SK-N-MC (cell line): ENCODE measurements around the gene SLC7A11.

ENCODE experiments used
- DNase-seq: peaks from one replicate; pipeline ENCODE4 v3.0.0-alpha.2; 2011; ENCODE audit warnings: low read depth, low spot score
- H3K27ac ChIP-seq: fragments of 200-600 bp; sonication (generic); 2 replicates; pipeline ENCODE4 v1.5.1; 2016; ENCODE audit warnings: mixed run types
- H3K36me3 ChIP-seq: fragments of 200-600 bp; sonication (generic); 2 replicates; pipeline ENCODE4 v1.6.1; 2017; ENCODE audit warnings: antibody characterized with exemption, low read length, mixed read lengths; ENCODE audit not compliant: insufficient read depth
- H3K4me3 ChIP-seq: fragments of 200-600 bp; sonication (generic); 2 replicates; pipeline ENCODE4 v1.5.1; 2016
- H3K9ac ChIP-seq: fragments of 200-600 bp; sonication (generic); 2 replicates; pipeline ENCODE4 v1.8.0; 2017; ENCODE audit warnings: mixed run types, mixed read lengths; ENCODE audit not compliant: insufficient read length
- H3K9me3 ChIP-seq: fragments of 200-600 bp; sonication (generic); 2 replicates; pipeline ENCODE4 v1.6.1; 2017; ENCODE audit warnings: low read depth, mild to moderate bottlenecking, antibody characterized with exemption, low read length, moderate library complexity, mixed read lengths
- EZH2 ChIP-seq: fragments of 200-600 bp; sonication (generic); IDR thresholded peaks from one replicate; pipeline ENCODE4 v1.6.1; 2017; ENCODE audit warnings: antibody characterized with exemption
- FOXP2 ChIP-seq: optimal IDR thresholded peaks from 2 replicates; pipeline ENCODE3; 2011; ENCODE audit warnings: mild to moderate bottlenecking, moderate library complexity; ENCODE audit not compliant: insufficient read depth; ENCODE audit errors: extremely low read length, control extremely low read depth
- POLR2AphosphoS5 ChIP-seq: IDR thresholded peaks from 2 replicates; pipeline ENCODE4 v1.6.1; 2012; ENCODE audit warnings: mild to moderate bottlenecking, low read depth, low read length, borderline replicate concordance

The SLC7A11 gene

DNA sequence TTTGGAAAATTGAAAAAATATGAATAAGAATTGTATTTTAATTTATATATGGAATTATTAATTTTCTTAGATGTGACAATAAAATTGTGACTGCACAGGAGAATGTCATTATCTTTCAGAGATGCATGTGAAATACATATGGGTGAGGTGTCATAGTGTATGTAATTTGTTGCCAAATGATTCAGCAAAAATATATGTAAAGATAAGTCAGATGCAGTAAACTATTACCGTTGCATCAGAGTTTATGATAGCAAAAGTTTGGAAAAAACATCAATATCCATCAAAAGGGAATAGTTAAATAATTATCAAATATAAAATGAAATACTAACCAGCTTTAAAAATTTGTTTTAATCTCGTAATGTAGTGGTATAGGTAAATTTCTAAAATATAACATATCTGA lies 10.4 kb upstream of the SLC7A11 start:
- Histone ChIP-seq H3K36me3 (peaks cover 4% of the 10 kb centered on the region; the same call in 1 of the 2 replicates), H3K27ac (no peak overlapping the region), H3K9ac (no peak overlapping the region), H3K4me3 (no peak overlapping the region), H3K9me3 (no peaks in the 10 kb centered on the region)
- TF ChIP-seq FOXP2 (no peak), POLR2AphosphoS5 (no peak), EZH2 (no peak)
- DNase-seq: no peak

DNA sequence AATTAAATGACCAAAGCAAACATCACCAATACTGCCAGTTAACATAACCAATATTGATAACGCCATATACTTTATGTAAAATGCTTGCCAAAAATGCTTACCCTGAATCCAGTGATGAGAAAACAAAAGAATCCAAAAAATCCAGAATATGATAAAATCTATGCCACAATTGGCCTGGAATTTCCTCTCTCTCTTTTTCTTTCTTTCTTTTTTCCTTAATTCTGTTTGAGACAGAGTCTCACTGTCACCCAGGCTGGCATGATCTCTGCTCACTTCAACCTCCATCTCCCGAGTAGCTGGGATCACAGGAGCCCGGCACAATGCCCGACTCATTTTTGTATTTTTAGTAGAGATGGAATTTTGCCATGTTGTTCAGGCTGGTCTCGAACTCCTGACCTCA lies 9.8 kb upstream of the SLC7A11 start:
- H3K27ac ChIP-seq: no peak overlapping the region
- H3K36me3 ChIP-seq: peaks cover 4% of the 10 kb centered on the region; the same call in 1 of the 2 replicates
- DNase-seq: no peak
- H3K4me3 ChIP-seq: no peak overlapping the region
- no peak for TF ChIP-seq FOXP2
- TF ChIP-seq POLR2AphosphoS5: no peak
- TF ChIP-seq EZH2: no peak
- H3K9me3 ChIP-seq: no peaks in the 10 kb centered on the region
- H3K9ac ChIP-seq: no peak overlapping the region

DNA sequence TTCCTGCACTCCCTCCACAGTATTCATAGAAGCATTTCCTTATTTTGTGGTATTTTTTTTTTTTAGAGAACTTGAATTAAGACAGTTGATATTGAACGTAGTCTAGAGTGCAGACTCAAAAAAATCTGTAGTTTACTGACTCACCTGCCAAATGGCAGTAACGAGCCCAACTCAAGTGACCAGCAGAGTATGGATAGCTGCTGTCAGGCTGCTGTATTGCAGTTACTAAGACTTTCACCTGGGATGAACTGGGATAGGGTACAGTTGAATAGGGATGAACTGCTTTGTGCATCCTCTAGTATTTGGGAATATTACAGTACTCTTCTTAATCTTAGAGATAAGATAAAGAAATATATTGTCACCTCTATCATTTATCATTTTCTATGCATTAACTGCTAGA lies 7.0 kb upstream of the SLC7A11 start:
- no peaks in the 10 kb centered on the region for H3K9me3 ChIP-seq
- peaks cover 4% of the 10 kb centered on the region; the same call in 1 of the 2 replicates for H3K36me3 ChIP-seq
- H3K9ac ChIP-seq: no peak overlapping the region
- no peak for DNase-seq
- no peak for TF ChIP-seq EZH2
- no peak for TF ChIP-seq POLR2AphosphoS5
- no peak for TF ChIP-seq FOXP2
- no peak overlapping the region for H3K4me3 ChIP-seq
- 0 out of 2 replicates have a peak overlapping the region, but pooled peaks have one; percentile 89 for H3K27ac ChIP-seq

DNA sequence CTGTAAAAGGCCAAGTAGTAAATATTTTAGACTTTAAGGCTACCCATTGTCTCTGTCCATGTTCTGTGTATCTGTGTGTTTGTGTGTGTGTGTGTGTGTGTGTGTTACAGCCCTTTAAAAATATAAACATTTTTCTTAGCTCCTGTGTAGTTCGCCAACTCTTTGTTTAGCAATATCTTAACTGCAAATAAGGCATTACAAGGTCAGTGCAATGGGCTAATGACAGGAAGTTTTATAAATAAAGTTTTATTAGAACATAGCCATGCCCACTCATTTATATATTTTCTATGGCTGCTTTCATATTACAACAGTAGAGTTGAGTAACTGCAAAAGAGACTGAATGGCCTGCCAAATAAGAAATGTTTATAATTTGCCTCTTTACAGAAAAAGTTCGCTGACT lies 5.9 kb upstream of the SLC7A11 start:
- no peak for DNase-seq
- peaks cover 4% of the 10 kb centered on the region; the same call in 1 of the 2 replicates for H3K36me3 ChIP-seq
- no peak overlapping the region for H3K4me3 ChIP-seq
- H3K9ac ChIP-seq: no peak overlapping the region
- peak overlapping the region; percentile 89 for H3K27ac ChIP-seq
- H3K9me3 ChIP-seq: no peaks in the 10 kb centered on the region
- TF ChIP-seq FOXP2: no peak
- TF ChIP-seq POLR2AphosphoS5: no peak
- no peak for TF ChIP-seq EZH2

DNA sequence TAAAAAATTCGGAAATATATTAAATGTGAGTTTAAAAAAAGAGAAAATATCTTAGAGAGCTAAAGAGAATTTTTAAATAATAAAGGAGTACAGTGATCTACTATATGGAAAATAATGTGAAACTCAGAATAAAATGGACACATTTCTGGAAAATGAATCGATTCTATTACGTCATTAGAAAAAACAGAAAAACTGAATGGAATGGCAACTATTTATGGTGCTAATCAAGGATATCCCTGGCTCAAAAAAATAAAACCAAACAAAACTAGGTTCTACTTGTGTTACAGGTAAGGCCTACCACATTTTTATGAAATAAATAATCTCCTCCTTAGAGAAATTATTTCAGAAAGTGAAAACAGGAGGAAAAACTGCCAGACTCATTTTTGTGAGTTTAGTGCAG lies 5.5 kb upstream of the SLC7A11 start:
- no peak for DNase-seq
- Histone ChIP-seq H3K4me3 (no peak overlapping the region), H3K36me3 (peaks cover 4% of the 10 kb centered on the region; the same call in 1 of the 2 replicates), H3K27ac (peak overlapping the region; percentile 89), H3K9ac (peak overlapping the region; percentile 49), H3K9me3 (no peaks in the 10 kb centered on the region)
- TF ChIP-seq EZH2 (no peak), POLR2AphosphoS5 (no peak), FOXP2 (no peak)

DNA sequence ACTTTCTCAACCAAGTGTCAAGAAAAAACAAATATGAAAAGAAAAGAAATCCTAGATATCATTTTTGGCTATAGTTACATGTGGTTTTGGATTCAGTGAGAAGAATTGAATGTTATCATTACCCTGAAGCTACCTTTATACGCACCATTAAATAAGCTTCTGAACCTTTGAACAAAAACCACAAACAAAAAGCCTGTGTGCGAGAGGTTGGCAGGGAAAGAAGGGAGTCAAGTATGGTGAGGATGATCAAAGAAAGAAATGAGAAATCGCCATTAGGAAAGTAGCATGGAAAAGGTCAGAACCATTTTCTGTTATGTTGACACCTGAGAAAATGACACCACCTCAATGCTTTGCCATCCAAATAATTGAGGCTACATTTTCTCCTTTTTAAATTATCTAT lies 1.2 kb upstream of the SLC7A11 start:
- TF ChIP-seq FOXP2 (no peak), EZH2 (no peak), POLR2AphosphoS5 (no peak)
- DNase-seq: no peak
- Histone ChIP-seq H3K9me3 (no peaks in the 10 kb centered on the region), H3K27ac (peak overlapping the region; percentile 100), H3K36me3 (peaks cover 20% of the 10 kb centered on the region), H3K9ac (peak overlapping the region; percentile 98), H3K4me3 (peak overlapping the region; percentile 1; the same call in 1 of the 2 replicates)

DNA sequence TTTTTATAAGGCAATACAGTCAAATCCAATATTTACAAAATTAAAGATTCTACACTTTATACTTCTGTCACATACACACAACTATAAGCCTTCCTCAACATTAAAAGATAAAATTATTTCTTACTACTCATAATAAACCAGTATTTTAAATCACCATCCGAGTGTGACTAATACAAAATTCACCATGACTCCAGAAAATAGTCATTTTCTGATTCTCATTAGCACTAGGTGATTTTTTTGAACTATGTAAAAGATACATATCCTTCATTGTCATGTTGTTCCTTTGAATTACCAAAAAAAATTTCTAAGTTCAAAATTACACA lies 646 bp upstream of the SLC7A11 start:
- TF ChIP-seq FOXP2 (no peak), EZH2 (no peak), POLR2AphosphoS5 (no peak)
- no peak for DNase-seq
- H3K4me3 ChIP-seq: peak overlapping the region; percentile 85
- peaks cover 24% of the 10 kb centered on the region for H3K36me3 ChIP-seq
- peak overlapping the region; percentile 98 for H3K9ac ChIP-seq
- H3K9me3 ChIP-seq: no peaks in the 10 kb centered on the region
- H3K27ac ChIP-seq: peak overlapping the region; percentile 100

DNA sequence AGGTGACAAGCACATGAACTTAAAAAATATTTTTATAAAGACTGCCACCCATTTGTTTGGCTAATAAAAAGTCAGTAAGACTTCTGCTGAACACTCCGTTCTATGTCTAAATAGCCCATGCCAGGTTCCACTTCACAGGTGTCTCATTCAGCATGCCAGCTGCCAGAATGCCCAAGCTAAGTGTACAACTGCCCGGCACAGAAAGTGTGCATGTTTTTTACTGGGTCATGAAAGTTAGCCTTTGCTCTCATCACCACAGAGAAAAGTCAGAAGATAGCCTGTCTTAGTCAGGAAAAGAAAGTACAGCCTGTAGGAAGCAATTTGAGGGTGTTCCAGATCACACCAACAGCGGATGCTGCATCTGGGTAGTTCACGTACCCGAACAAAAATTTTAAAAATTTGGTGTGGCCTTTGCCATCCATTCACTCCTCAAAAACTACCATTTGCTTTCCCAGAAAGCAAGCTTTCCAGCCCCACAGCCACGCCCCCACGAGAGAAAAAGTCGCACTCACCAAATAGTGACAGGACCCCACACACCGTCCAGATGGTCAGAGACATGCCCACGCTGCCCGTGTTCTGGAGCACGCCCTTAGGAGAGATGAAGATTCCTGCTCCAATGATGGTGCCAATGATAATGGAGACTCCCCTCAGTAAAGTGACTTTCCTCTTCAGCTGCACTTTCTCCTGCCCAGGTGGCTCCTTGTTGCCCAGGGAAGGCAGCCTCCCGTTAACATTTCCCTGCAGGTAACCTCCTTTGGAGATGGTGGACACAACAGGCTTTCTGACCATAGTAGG lies 671 bp downstream of the SLC7A11 start:
- no peak for TF ChIP-seq POLR2AphosphoS5
- no peak for TF ChIP-seq EZH2
- no peak for TF ChIP-seq FOXP2
- Histone ChIP-seq H3K27ac (peak overlapping the region; percentile 100), H3K36me3 (peaks cover 26% of the 10 kb centered on the region), H3K9me3 (no peaks in the 10 kb centered on the region), H3K4me3 (peak overlapping the region; percentile 85), H3K9ac (peak overlapping the region; percentile 96)
- DNase-seq: no peak
